ENCODE data around the gene DAGLB.
A peak's percentile ranks its signal among the peaks of the same experiment; 100 is the strongest.

DAGLB gene

DNA sequence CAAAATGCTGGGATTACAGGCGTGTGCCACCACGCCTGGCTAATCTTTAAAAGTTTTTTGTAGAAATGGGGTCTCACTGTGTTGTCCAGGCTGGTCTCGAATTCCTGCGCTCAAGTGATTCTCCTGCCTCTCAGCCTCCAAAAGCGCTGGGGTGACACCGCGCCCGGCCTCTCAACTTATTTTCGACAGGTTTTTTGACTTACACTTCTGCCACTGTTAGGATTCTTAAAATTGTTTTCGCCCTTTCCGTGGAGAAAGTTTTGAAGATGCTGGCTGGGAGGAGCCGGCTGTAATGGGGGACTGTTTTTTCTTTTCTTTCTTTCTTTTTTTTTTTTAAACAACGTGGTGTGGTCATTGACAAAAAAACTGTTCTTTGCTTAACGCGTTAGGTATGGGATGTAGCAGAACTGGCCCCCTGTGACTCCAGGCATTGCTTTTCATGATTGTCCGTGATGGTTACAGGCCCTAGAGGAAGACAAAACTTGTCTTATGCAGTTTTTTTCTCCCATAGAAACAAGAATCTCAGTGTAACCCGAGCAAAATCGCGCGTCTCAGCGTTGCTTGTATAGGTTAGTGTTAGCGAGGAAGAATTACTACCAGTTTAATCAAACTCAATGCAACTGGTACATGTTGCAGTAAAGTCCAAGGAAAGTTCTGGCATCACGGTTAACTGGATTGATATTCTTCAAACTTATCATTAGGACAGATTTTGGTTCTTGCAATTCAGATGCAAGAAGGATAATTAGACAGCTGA is 72.2 kb downstream of the DAGLB start:
- peak; percentile 18 for DNase-seq (ENCODE audit: low read depth, low spot score)

DNA sequence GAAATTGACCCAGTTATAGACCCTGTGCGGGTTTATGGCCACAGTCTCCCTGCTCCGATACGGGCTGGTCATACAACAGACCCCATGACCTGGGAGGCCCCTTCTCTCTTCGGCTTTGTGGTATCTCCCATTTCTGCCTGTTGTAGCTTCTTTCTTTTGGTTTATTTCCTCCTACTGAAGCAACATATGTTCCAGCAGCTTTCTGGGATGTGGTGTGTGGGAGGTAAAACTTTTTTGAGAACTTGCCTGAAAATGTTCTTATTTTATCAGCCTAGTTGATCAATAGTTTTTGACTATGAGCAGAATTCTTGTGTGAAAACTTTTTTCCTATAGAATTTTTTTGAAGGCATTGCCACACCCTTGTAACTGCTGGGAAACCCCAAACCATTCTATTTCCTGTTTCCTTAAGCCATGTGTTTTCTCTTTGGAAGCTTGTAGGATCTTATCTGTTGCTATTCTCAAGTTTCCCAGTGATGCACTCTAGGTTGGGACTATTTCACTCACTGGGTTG is 80.0 kb downstream of the DAGLB start:
- no peak for DNase-seq (ENCODE audit: low read depth, low spot score)

DNA sequence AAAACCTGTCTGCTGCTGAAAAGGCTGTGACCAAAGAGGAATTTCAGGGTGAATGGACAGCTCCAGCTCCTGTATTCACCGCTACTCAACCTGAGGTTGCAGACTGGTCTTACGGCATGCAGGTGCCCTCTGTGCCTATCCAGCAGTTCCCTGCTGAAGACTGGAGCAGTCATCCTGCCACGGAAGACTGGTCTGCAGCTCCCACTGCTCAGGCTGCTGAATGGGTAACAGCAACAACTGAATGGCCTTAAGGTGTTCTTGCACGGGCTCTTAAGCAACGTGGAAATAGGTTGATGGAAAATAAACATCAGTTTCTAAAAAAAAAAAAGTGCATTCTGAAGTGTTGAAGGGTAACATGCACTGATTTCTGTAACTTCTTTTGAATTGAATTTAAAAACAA is 82.3 kb downstream of the DAGLB start:
- DNase-seq (ENCODE audit: low read depth, low spot score), result no peak

DNA sequence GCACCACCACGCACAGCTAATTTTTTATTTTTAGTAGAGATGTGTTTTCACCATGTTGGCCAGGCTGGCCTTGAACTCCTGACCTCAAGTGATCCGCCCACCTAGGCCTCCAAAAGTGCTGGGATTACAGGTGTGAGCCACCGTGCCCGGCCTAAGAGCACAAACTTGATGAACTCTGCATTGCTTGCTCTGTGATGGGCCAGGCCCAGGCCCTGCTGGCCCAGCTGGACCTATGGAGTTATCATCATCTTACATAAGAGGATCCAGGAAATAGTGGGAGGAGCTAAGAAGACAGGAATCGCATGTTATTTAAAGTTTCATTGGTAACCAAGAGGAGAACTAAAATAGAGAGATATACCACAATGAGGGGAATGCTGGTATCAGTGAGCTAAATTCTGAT is 86.9 kb downstream of the DAGLB start:
- no peak for DNase-seq (ENCODE audit: low read depth, low spot score)

GRCh38 chr7:6359734-6360133 is 88.0 kb downstream of the DAGLB start:
- DNase-seq (ENCODE audit: low read depth, low spot score), result no peak
